SK-N-SH treated with all-trans-retinoic acid at 6 μM for 48 hours (cell line): ENCODE data around the gene ASAP2.

Experiments
- ATAC-seq: fragments of 200-7000 bp; cut with Tn5 transposase; 3 replicates; pipeline ENCODE4 v1.9.1; 2020; ENCODE audit warnings: mild to moderate bottlenecking, moderate library complexity
- ARNTL ChIP-seq: fragments of 450-650 bp; formaldehyde crosslinking; IDR thresholded peaks from 2 replicates; pipeline ENCODE4 v1.5.0; 2020; ENCODE audit warnings: low read depth, mild to moderate bottlenecking, moderate library complexity, borderline replicate concordance
- BACH2 ChIP-seq: fragments of 250-450 bp; sonication (Bioruptor Pico); IDR thresholded peaks from 2 replicates; pipeline ENCODE4 v1.9.0; 2021; ENCODE audit warnings: mild to moderate bottlenecking, borderline replicate concordance
- CREB5 ChIP-seq: fragments of 250-450 bp; sonication (Bioruptor Pico); IDR thresholded peaks from 2 replicates; pipeline ENCODE4 v1.5.1; 2020; ENCODE audit warnings: low read depth, mild to moderate bottlenecking, moderate library complexity
- CSDC2 ChIP-seq: fragments of 250-450 bp; sonication (Bioruptor Pico); IDR thresholded peaks from 2 replicates; pipeline ENCODE4 v1.5.0; 2020; ENCODE audit warnings: mild to moderate bottlenecking, moderate library complexity
- ESRRG ChIP-seq: fragments of 250-450 bp; sonication (Bioruptor Pico); IDR thresholded peaks from 2 replicates; pipeline ENCODE4 v1.6.1; 2021; ENCODE audit warnings: mild to moderate bottlenecking
- GLIS3 ChIP-seq: fragments of 250-450 bp; sonication (Bioruptor Pico); IDR thresholded peaks from 2 replicates; pipeline ENCODE4 v1.5.0; 2020; ENCODE audit warnings: mild to moderate bottlenecking, moderate library complexity
- ISL1 ChIP-seq: fragments of 250-450 bp; sonication (Bioruptor Pico); IDR thresholded peaks from 2 replicates; pipeline ENCODE4 v2.1.2; 2022; ENCODE audit warnings: mild to moderate bottlenecking, moderate library complexity
- OSR1 ChIP-seq: fragments of 250-450 bp; sonication (Bioruptor Pico); IDR thresholded peaks from 2 replicates; pipeline ENCODE4 v1.8.0; 2022; ENCODE audit warnings: moderate library complexity, mild to moderate bottlenecking, inconsistent platforms
- PATZ1 ChIP-seq: fragments of 250-450 bp; sonication (Bioruptor Pico); IDR thresholded peaks from 2 replicates; pipeline ENCODE4 v1.8.0; 2020; ENCODE audit warnings: mild to moderate bottlenecking, moderate library complexity, borderline replicate concordance
- POU6F1 ChIP-seq: fragments of 250-450 bp; sonication (Bioruptor Pico); IDR thresholded peaks from 2 replicates; pipeline ENCODE4 v1.8.0; 2021; ENCODE audit warnings: low read depth, mild to moderate bottlenecking, moderate library complexity, borderline replicate concordance
- PPARA ChIP-seq: fragments of 250-450 bp; sonication (Bioruptor Pico); IDR thresholded peaks from 2 replicates; pipeline ENCODE4 v1.5.0; 2020; ENCODE audit warnings: mild to moderate bottlenecking, borderline replicate concordance
- RARB ChIP-seq: fragments of 250-450 bp; sonication (Bioruptor Pico); IDR thresholded peaks from 2 replicates; pipeline ENCODE4 v1.8.0; 2021; ENCODE audit warnings: mild to moderate bottlenecking, moderate library complexity
- SNAI2 ChIP-seq: fragments of 250-450 bp; sonication (Bioruptor Pico); IDR thresholded peaks from 2 replicates; pipeline ENCODE4 v1.5.0; 2020; ENCODE audit warnings: mild to moderate bottlenecking, moderate library complexity
- TCF4 ChIP-seq: fragments of 250-450 bp; sonication (Bioruptor Pico); IDR thresholded peaks from 2 replicates; pipeline ENCODE4 v1.8.0; 2021; ENCODE audit warnings: mild to moderate bottlenecking, moderate library complexity, borderline replicate concordance
- TOX ChIP-seq: fragments of 250-450 bp; sonication (Bioruptor Pico); IDR thresholded peaks from 2 replicates; pipeline ENCODE4 v1.8.0; 2021; ENCODE audit warnings: mild to moderate bottlenecking, moderate library complexity, borderline replicate concordance
- TSHZ2 ChIP-seq: fragments of 250-450 bp; sonication (Bioruptor Pico); IDR thresholded peaks from 2 replicates; pipeline ENCODE4 v1.5.0; 2020; ENCODE audit warnings: mild to moderate bottlenecking, moderate library complexity
- ZC3H10 ChIP-seq: fragments of 250-450 bp; sonication (Bioruptor Pico); IDR thresholded peaks from 2 replicates; pipeline ENCODE4 v1.5.1; 2021; ENCODE audit warnings: mild to moderate bottlenecking, moderate library complexity
- ZFP3 ChIP-seq: fragments of 250-450 bp; sonication (Bioruptor Pico); IDR thresholded peaks from 2 replicates; pipeline ENCODE4 v1.5.0; 2020; ENCODE audit warnings: mild to moderate bottlenecking, moderate library complexity
- ZFP30 ChIP-seq: fragments of 450-650 bp; formaldehyde crosslinking; IDR thresholded peaks from 2 replicates; pipeline ENCODE4 v1.5.0; 2022; ENCODE audit warnings: mild to moderate bottlenecking, moderate library complexity
- ZNF565 ChIP-seq: fragments of 450-650 bp; formaldehyde crosslinking; conservative IDR thresholded peaks from 2 replicates; pipeline ENCODE4 v1.5.0; 2020; ENCODE audit warnings: low read depth, mild to moderate bottlenecking, moderate library complexity
- ZNF70 ChIP-seq: fragments of 450-650 bp; formaldehyde crosslinking; IDR thresholded peaks from 2 replicates; pipeline ENCODE4 v1.5.0; 2020; ENCODE audit warnings: mild to moderate bottlenecking, moderate library complexity
- ZNF8 ChIP-seq: fragments of 450-650 bp; formaldehyde crosslinking; IDR thresholded peaks from 2 replicates; pipeline ENCODE4 v1.5.0; 2020; ENCODE audit warnings: mild to moderate bottlenecking, moderate library complexity

Gene ASAP2

GRCh38 chr2:9336576-9337314 is 130.1 kb downstream of the ASAP2 start (continued):
- TF ChIP-seq PATZ1 (CRISPR knock-in tag) = no peak
- no peak for TF ChIP-seq RARB (CRISPR knock-in tag)
- TF ChIP-seq BACH2 = no peak
- TF ChIP-seq ZNF565 (CRISPR knock-in tag) = no peak
- TF ChIP-seq ISL1 (CRISPR knock-in tag) = no peak
- no peak for TF ChIP-seq ZNF8 (CRISPR knock-in tag)
- no peak for TF ChIP-seq TOX (CRISPR knock-in tag)
- TF ChIP-seq SNAI2 = no peak
- 0 out of 2 replicates have a peak, but pooled peaks have one; percentile 37 for TF ChIP-seq TCF4
- no peak for TF ChIP-seq ZC3H10 (CRISPR knock-in tag)
- no peak for TF ChIP-seq ARNTL

GRCh38 chr2:9337901-9338300 is 131.3 kb downstream of the ASAP2 start:
- no peak for TF ChIP-seq PPARA (CRISPR knock-in tag)
- no peak for TF ChIP-seq ZC3H10 (CRISPR knock-in tag)
- TF ChIP-seq TSHZ2 (CRISPR knock-in tag) = no peak
- TF ChIP-seq, all 23 proteins: peak for 0
- ATAC-seq = no peak

GRCh38 chr2:9341337-9341887 is 134.8 kb downstream of the ASAP2 start:
- ATAC-seq = no peak
- no peak for TF ChIP-seq TSHZ2 (CRISPR knock-in tag)
- TF ChIP-seq ZC3H10 (CRISPR knock-in tag) = no peak
- no peak for TF ChIP-seq ZNF70 (CRISPR knock-in tag)
- TF ChIP-seq CSDC2 (CRISPR knock-in tag) = no peak
- TF ChIP-seq ZNF8 (CRISPR knock-in tag) = no peak
- TF ChIP-seq GLIS3 (CRISPR knock-in tag) = no peak
- no peak for TF ChIP-seq ARNTL
- TF ChIP-seq POU6F1 = no peak
- no peak for TF ChIP-seq TCF4
- no peak for TF ChIP-seq OSR1 (CRISPR knock-in tag)
- TF ChIP-seq ZFP30 (CRISPR knock-in tag) = no peak
- no peak for TF ChIP-seq PPARA (CRISPR knock-in tag)
- no peak for TF ChIP-seq ISL1 (CRISPR knock-in tag)
- TF ChIP-seq ESRRG (CRISPR knock-in tag) = no peak
- no peak for TF ChIP-seq CREB5 (CRISPR knock-in tag)
- TF ChIP-seq ZFP3 = no peak
- no peak for TF ChIP-seq SNAI2
